Heart left ventricle (tissue), 16 donors: ENCODE data around the gene FBXL19. TPM values are rescaled to one million over a fixed set of nuclear protein-coding genes. Genes with fewer than 3 reads are reported as not detected.

Source experiments
- ATAC-seq, 4 donors: fragments of 200-7000 bp; cut with Tn5 transposase; one replicate each; pipeline ENCODE4 v1.9.1; 2020 to 2022; ENCODE audit warnings: moderate library complexity in 4 of 4, mild to moderate bottlenecking in 3 of 4, moderate number of reproducible peaks in 1 of 4
- DNase-seq, 5 donors: peaks; one replicate each; pipeline ENCODE4 v3.0.0-alpha.2; 2020
- H3K27ac ChIP-seq, 12 donors: fragments of 200-600 bp; sonication (generic) in 4 of 12; one replicate each; pipeline versions ENCODE4 v1.5.0 to v1.8.0; 2016 to 2022; ENCODE audit warnings: mild to moderate bottlenecking in 2 of 12
- H3K27me3 ChIP-seq, 9 donors: fragments of 200-600 bp; sonication (generic) in 2 of 9; one replicate each; pipeline versions ENCODE4 v1.5.1 to v1.8.0; 2016 to 2022; ENCODE audit warnings: mild to moderate bottlenecking in 3 of 9
- H3K36me3 ChIP-seq, 9 donors: fragments of 200-600 bp; sonication (generic) in 2 of 9; one replicate each; pipeline versions ENCODE4 v1.5.0 to v1.8.0; 2018 to 2022; ENCODE audit warnings: mild to moderate bottlenecking in 2 of 9
- H3K4me1 ChIP-seq, 12 donors: fragments of 200-600 bp; sonication (generic) in 4 of 12; one replicate each; pipeline versions ENCODE4 v1.5.0 to v1.8.0; 2016 to 2022; ENCODE audit warnings: mild to moderate bottlenecking in 3 of 12
- H3K4me3 ChIP-seq, 12 donors: fragments of 200-600 bp; sonication (generic) in 4 of 12; one replicate each; pipeline versions ENCODE4 v1.5.0 to v1.8.0; 2017 to 2022; ENCODE audit warnings: mild to moderate bottlenecking in 9 of 12, moderate library complexity in 4 of 12
- H3K9me3 ChIP-seq, 12 donors: fragments of 200-600 bp; sonication (generic) in 4 of 12; one replicate each; pipeline versions ENCODE4 v1.5.0 to v1.8.0; 2016 to 2022; ENCODE audit warnings: mild to moderate bottlenecking in 1 of 12
- POLR2A ChIP-seq, 2 donors: fragments of 450-650 bp; IDR thresholded peaks; one replicate each; pipeline ENCODE4 v1.6.1; 2017; ENCODE audit warnings: antibody characterized with exemption in 2 of 2, mild to moderate bottlenecking in 2 of 2, moderate library complexity in 2 of 2
- WGBS, 4 donors: extraction: QIAGEN DNeasy Blood & Tissue Kit in 2 of 4; methylation state at CpG; one replicate each; pipeline versions ENCODE4 v1.1.5 to v1.1.7; 2013 to 2018; 5-methylcytosine and 5-hydroxymethylcytosine counted together
- intact Hi-C, 10 donors: fragments of 100-400 bp; cut with DNase I; formaldehyde crosslinking; loops; one replicate each; pipeline versions ENCODE4 v1.11.1 to v1.14.2; 2022
- polyA plus RNA-seq, 2 donors: library from polyadenylated mRNA; stranded (reverse); fragments of 200-250 nt; gene quantifications; one replicate each; pipeline ENCODE4 v1.2.3, GENCODE V29; 2013
- total RNA-seq, 9 donors: library from RNA; depleted of rRNA in 2 of 9; stranded (reverse); fragments of >200 nt in 2 of 9; fragmentation: NEBNext Ultra II Directional in 3 of 9; extraction: Animal tissue kit (Norgen Biotek cat#: 25700) in 3 of 9; gene quantifications; one replicate each; pipeline versions ENCODE4 v1.1.0 to v1.2.4, GENCODE V29; 2016 to 2023
- TF ChIP-seq, protein P1 (sequence below), 12 donors: fragments of 200-600 bp; sonication (generic) in 4 of 12; IDR thresholded peaks; one replicate each; pipeline versions ENCODE4 v1.5.0 to v1.8.0; 2018 to 2022; ENCODE audit warnings: antibody characterized with exemption in 12 of 12, mild to moderate bottlenecking in 5 of 12
- donor health status: ischemic (EF 13 %, LVEDD 7.1; RV severe dilation, severe dysfunction).
- donor health status: healthy with polysubstance abuse.
- donor health status: DM: no; HTN: yes; CAD: no.
- donor health status: DM: no; HTN: no; CAD: no.
- donor health status: ischemic (EF 25% LVEDD 6.9; RV normal size, moderate dysfunction).
- donor health status: ischemic (EF 25% LVEDD 5.7; RV mildly dilated, moderate dysfunction).
- donor health status: healthy.
- donor health status: DM: yes; HTN: yes; CAD: no.
- donor health status: ischemic (EF 35%, LVEDD 5.7; RV mildly dilated, moderate dysfunction).
- donor health status: nonischemic (EF 11% LVEDD 7.7; RV severe dilation, severe dysfunction).
- donor health status: DM: yes; HTN: yes; CAD: no.
- donor health status: PGD.
- donor health status: ischemic (EF 29% LVEDD 5.4; RV normal size, mild dysfunction).
- donor health status: nonischemic (EF 23%, LVEDD 6.1; RV moderate dilation, normal function).

Gene FBXL19
- total and polyA plus RNA-seq, 11 donors: 4.5 to 15.5 (median 7.9) TPM

GRCh38 chr16:30925995-30926811, 2.8 kb downstream of the FBXL19 start:
- Histone ChIP-seq H3K9me3 (no peaks in the 10 kb centered on the region), H3K4me1 (peaks cover 0 to 35% (median 12%) of the 10 kb centered on the region in 12 donors), H3K27ac (no peak overlapping the region), H3K27me3 (no peaks in the 10 kb centered on the region), H3K36me3 (peaks cover 0 to 29% (median 11%) of the 10 kb centered on the region in 9 donors), H3K4me3 (no peak overlapping the region)
- ATAC-seq (no peak), DNase-seq (no peak)
- TF ChIP-seq, protein P1, sequence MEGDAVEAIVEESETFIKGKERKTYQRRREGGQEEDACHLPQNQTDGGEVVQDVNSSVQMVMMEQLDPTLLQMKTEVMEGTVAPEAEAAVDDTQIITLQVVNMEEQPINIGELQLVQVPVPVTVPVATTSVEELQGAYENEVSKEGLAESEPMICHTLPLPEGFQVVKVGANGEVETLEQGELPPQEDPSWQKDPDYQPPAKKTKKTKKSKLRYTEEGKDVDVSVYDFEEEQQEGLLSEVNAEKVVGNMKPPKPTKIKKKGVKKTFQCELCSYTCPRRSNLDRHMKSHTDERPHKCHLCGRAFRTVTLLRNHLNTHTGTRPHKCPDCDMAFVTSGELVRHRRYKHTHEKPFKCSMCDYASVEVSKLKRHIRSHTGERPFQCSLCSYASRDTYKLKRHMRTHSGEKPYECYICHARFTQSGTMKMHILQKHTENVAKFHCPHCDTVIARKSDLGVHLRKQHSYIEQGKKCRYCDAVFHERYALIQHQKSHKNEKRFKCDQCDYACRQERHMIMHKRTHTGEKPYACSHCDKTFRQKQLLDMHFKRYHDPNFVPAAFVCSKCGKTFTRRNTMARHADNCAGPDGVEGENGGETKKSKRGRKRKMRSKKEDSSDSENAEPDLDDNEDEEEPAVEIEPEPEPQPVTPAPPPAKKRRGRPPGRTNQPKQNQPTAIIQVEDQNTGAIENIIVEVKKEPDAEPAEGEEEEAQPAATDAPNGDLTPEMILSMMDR (IDR thresholded peaks at IDR 0.05): no peak
- TF ChIP-seq POLR2A (IDR thresholded peaks at IDR 0.05): no peak
- intact Hi-C loops: no loop called here
- 64 to 67% (median 66%) methylated on average over 10 of the region's 10 CpGs for WGBS, 4 donors

GRCh38 chr16:30926937-30927788, 3.8 kb downstream of the FBXL19 start:
- Histone ChIP-seq H3K27ac (peak overlapping the region in 1 of 12 donors; percentile 43), H3K4me1 (peaks cover 0 to 28% (median 8%) of the 10 kb centered on the region in 12 donors), H3K4me3 (no peak overlapping the region), H3K36me3 (peaks cover 0 to 39% (median 14%) of the 10 kb centered on the region in 9 donors), H3K27me3 (no peaks in the 10 kb centered on the region), H3K9me3 (no peaks in the 10 kb centered on the region)
- ATAC-seq: no peak
- no peak for DNase-seq
- no peak for TF ChIP-seq POLR2A (IDR thresholded peaks at IDR 0.05)
- TF ChIP-seq, protein P1 (IDR thresholded peaks at IDR 0.05): no peak
- 84 to 93% (median 86%) methylated on average over 17 to 22 of the region's 22 CpGs for WGBS, 4 donors
- intact Hi-C loops: no loop called here

DNA sequence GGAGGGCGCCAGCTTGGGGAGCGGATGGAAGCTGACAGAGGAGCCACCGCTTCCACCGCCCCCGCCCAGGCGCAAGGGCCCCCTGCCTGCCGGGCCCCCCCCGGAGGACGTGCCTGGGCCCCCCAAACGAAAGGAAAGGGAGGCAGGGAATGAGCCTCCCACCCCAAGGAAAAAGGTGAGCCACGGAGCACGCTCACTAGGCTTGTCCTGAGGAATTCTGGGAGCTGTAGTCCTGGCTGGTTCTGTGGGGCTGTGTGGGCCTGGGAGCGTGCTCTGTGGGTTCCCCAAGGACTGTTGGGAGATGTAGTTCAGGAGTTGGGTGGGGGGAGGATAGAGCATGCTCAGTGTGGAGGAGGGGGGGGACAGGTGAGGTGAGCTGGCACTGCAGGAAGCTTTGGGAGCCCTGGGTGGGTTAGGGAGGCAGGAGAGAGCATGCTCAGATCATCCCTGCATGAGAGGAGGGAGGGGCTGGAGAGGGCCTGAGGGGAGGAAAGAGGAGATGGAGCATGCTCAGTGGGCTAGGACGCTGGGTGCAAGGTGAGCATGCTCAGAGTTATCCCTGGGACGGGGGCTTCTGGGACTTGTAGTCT, 4.5 kb downstream of the FBXL19 start:
- H3K4me3 ChIP-seq: no peak overlapping the region
- peaks cover 0 to 46% (median 17%) of the 10 kb centered on the region in 9 donors for H3K36me3 ChIP-seq
- DNase-seq (peak in 4 of 5 donors; percentile 61 to 70 (median 64)), ATAC-seq (peak; percentile 18 to 40 (median 20))
- H3K9me3 ChIP-seq: no peaks in the 10 kb centered on the region
- no peak for TF ChIP-seq POLR2A (IDR thresholded peaks at IDR 0.05)
- TF ChIP-seq, protein P1 (IDR thresholded peaks at IDR 0.05): no peak
- H3K4me1 ChIP-seq: peaks cover 0 to 28% (median 8%) of the 10 kb centered on the region in 12 donors
- no peaks in the 10 kb centered on the region for H3K27me3 ChIP-seq
- 44 to 61% (median 54%) methylated on average over 7 to 15 of the region's 15 CpGs for WGBS, 4 donors
- intact Hi-C loops: no loop called here
- peak overlapping the region in 1 of 12 donors; percentile 43 for H3K27ac ChIP-seq
